IgD-negative memory B cell (primary cell): ENCODE measurements around the gene GPR31. TPM values are rescaled to one million over a fixed set of nuclear protein-coding genes. Genes with fewer than 3 reads are reported as not detected.
"Not testable (repeated sequence)": the region's sequence is repeated elsewhere in the genome, so short reads cannot be mapped to it uniquely, and the experiment has no call there.

ENCODE experiments used
- H3K27ac Mint-ChIP-seq, 3 donors: one replicate each; pipeline ENCODE4 v1.8.0; 2020 to 2022; ENCODE audit warnings: mild to moderate bottlenecking in 3 of 3, mixed read lengths in 3 of 3, moderate library complexity in 1 of 3
- H3K27me3 Mint-ChIP-seq: one replicate; pipeline ENCODE4 v1.8.0; 2021; ENCODE audit warnings: mixed read lengths
- H3K36me3 Mint-ChIP-seq: one replicate; pipeline ENCODE4 v1.8.0; 2020; ENCODE audit warnings: mild to moderate bottlenecking, mixed read lengths
- H3K4me1 Mint-ChIP-seq, 3 donors: one replicate each; pipeline ENCODE4 v1.8.0; 2020 to 2022; ENCODE audit warnings: mixed read lengths in 3 of 3, mild to moderate bottlenecking in 1 of 3
- H3K4me3 Mint-ChIP-seq, 4 donors: one replicate each; pipeline ENCODE4 v1.8.0; 2020 to 2022; ENCODE audit warnings: mild to moderate bottlenecking in 4 of 4, mixed read lengths in 4 of 4, moderate library complexity in 3 of 4
- H3K9me3 Mint-ChIP-seq, 3 donors: one replicate each; pipeline ENCODE4 v1.8.0; 2020 to 2021; ENCODE audit warnings: mixed read lengths in 3 of 3, mild to moderate bottlenecking in 1 of 3
- polyA plus RNA-seq: library from polyadenylated mRNA; unstranded; fragments of 300-500 nt; fragmentation: Illumina TruSeq; gene quantifications from one replicate; pipeline ENCODE4 v1.2.3, GENCODE V29; 2021

The GPR31 gene
- polyA plus RNA-seq, result not detected

- no peaks in the 10 kb centered on the region for H3K36me3 Mint-ChIP-seq
- H3K4me3 Mint-ChIP-seq, result peak within 1 kb of the TSS in 3 of 4 donors; percentile 5 to 62 (median 49)
- H3K4me1 Mint-ChIP-seq, result peaks cover 20 to 23% (median 21%) of the 10 kb centered on the region in 3 donors
- peak within 1 kb of the TSS in 2 of 3 donors; percentile 16 to 20 for H3K27ac Mint-ChIP-seq
- H3K27me3 Mint-ChIP-seq, result no peaks in the 10 kb centered on the region
- H3K9me3 Mint-ChIP-seq, result no peaks in the 10 kb centered on the region
Observed at GRCh38 chr6:167157863-167158262, at the start of gene GPR31. Gene GPR31, minus strand, starts transcription at chr6:167157980. Its CDS starts 149 bp downstream, at chr6:167157831.

- H3K27me3 Mint-ChIP-seq, result peaks cover 12% of the 10 kb centered on the region
- peaks cover 0 to 3% (median 2%) of the 10 kb centered on the region in 3 donors for H3K4me1 Mint-ChIP-seq
- no peak overlapping the region for H3K4me3 Mint-ChIP-seq
Observed at GRCh38 chr6:167207527-167207926, 49.7 kb upstream of the GPR31 start.

GRCh38 chr6:167205316-167205715 is 47.5 kb upstream of the GPR31 start:
- H3K4me3 Mint-ChIP-seq, H3K9me3 Mint-ChIP-seq, H3K4me1 Mint-ChIP-seq, H3K36me3 Mint-ChIP-seq, H3K27ac Mint-ChIP-seq: not testable (repeated sequence)
- H3K27me3 Mint-ChIP-seq, result peaks cover 24% of the 10 kb centered on the region

More at GRCh38 chr6:167207527-167207926, 49.7 kb upstream of the GPR31 start:
- Mint-ChIP-seq H3K27ac (no peak overlapping the region), H3K9me3 (no peaks in the 10 kb centered on the region), H3K36me3 (no peaks in the 10 kb centered on the region)

GRCh38 chr6:167204059-167204348 is 46.2 kb upstream of the GPR31 start:
- H3K27ac Mint-ChIP-seq, H3K36me3 Mint-ChIP-seq, H3K9me3 Mint-ChIP-seq, H3K4me3 Mint-ChIP-seq, H3K4me1 Mint-ChIP-seq: not testable (repeated sequence)
- peaks cover 19% of the 10 kb centered on the region for H3K27me3 Mint-ChIP-seq

- H3K4me3 Mint-ChIP-seq, H3K27ac Mint-ChIP-seq, H3K4me1 Mint-ChIP-seq, H3K36me3 Mint-ChIP-seq, H3K9me3 Mint-ChIP-seq: not testable (repeated sequence)
- H3K27me3 Mint-ChIP-seq, result peaks cover 24% of the 10 kb centered on the region
Observed at GRCh38 chr6:167203261-167204058, 45.7 kb upstream of the GPR31 start.

GRCh38 chr6:167202613-167203012 is 44.8 kb upstream of the GPR31 start:
- H3K27me3 Mint-ChIP-seq, result peaks cover 26% of the 10 kb centered on the region
- H3K4me1 Mint-ChIP-seq, H3K4me3 Mint-ChIP-seq, H3K9me3 Mint-ChIP-seq, H3K27ac Mint-ChIP-seq, H3K36me3 Mint-ChIP-seq: not testable (repeated sequence)

GRCh38 chr6:167200806-167201205 is 43.0 kb upstream of the GPR31 start:
- Mint-ChIP-seq H3K27me3 (peaks cover 21% of the 10 kb centered on the region), H3K27ac (no peak overlapping the region), H3K9me3 (peaks cover 0 to 2% (median 0%) of the 10 kb centered on the region in 3 donors), H3K4me3 (no peak overlapping the region), H3K36me3 (no peaks in the 10 kb centered on the region), H3K4me1 (peaks cover 0 to 1% (median 0%) of the 10 kb centered on the region in 3 donors)

GRCh38 chr6:167195941-167196610 is 38.3 kb upstream of the GPR31 start:
- peaks cover 13% of the 10 kb centered on the region for H3K27me3 Mint-ChIP-seq
- not testable (repeated sequence) for H3K36me3 Mint-ChIP-seq, H3K4me1 Mint-ChIP-seq, H3K9me3 Mint-ChIP-seq, H3K4me3 Mint-ChIP-seq, H3K27ac Mint-ChIP-seq

- not testable (repeated sequence) for H3K27ac Mint-ChIP-seq, H3K27me3 Mint-ChIP-seq, H3K4me3 Mint-ChIP-seq, H3K9me3 Mint-ChIP-seq, H3K4me1 Mint-ChIP-seq, H3K36me3 Mint-ChIP-seq
Observed at GRCh38 chr6:167193515-167194125, 35.8 kb upstream of the GPR31 start.

- H3K27me3 Mint-ChIP-seq, H3K36me3 Mint-ChIP-seq, H3K27ac Mint-ChIP-seq, H3K4me1 Mint-ChIP-seq, H3K9me3 Mint-ChIP-seq: not testable (repeated sequence)
- peak overlapping the region in 1 of 4 donors; percentile 14 for H3K4me3 Mint-ChIP-seq
Observed at GRCh38 chr6:167191043-167191583, 33.3 kb upstream of the GPR31 start.

GRCh38 chr6:167187275-167187674 is 29.5 kb upstream of the GPR31 start:
- not testable (repeated sequence) for H3K27ac Mint-ChIP-seq, H3K27me3 Mint-ChIP-seq, H3K36me3 Mint-ChIP-seq, H3K9me3 Mint-ChIP-seq, H3K4me3 Mint-ChIP-seq, H3K4me1 Mint-ChIP-seq

- not testable (repeated sequence) for H3K27me3 Mint-ChIP-seq, H3K4me1 Mint-ChIP-seq, H3K9me3 Mint-ChIP-seq, H3K27ac Mint-ChIP-seq, H3K4me3 Mint-ChIP-seq, H3K36me3 Mint-ChIP-seq
Observed at GRCh38 chr6:167185101-167185500, 27.3 kb upstream of the GPR31 start.

- not testable (repeated sequence) for H3K27me3 Mint-ChIP-seq
Observed at GRCh38 chr6:167182913-167183314, 25.1 kb upstream of the GPR31 start.

GRCh38 chr6:167181351-167181750 is 23.6 kb upstream of the GPR31 start:
- H3K36me3 Mint-ChIP-seq, H3K4me3 Mint-ChIP-seq, H3K9me3 Mint-ChIP-seq, H3K27me3 Mint-ChIP-seq, H3K27ac Mint-ChIP-seq, H3K4me1 Mint-ChIP-seq: not testable (repeated sequence)

More at GRCh38 chr6:167182913-167183314, 25.1 kb upstream of the GPR31 start:
- not testable (repeated sequence) for H3K4me3 Mint-ChIP-seq, H3K36me3 Mint-ChIP-seq, H3K4me1 Mint-ChIP-seq, H3K9me3 Mint-ChIP-seq, H3K27ac Mint-ChIP-seq

- not testable (repeated sequence) for H3K27me3 Mint-ChIP-seq, H3K36me3 Mint-ChIP-seq, H3K4me3 Mint-ChIP-seq, H3K9me3 Mint-ChIP-seq, H3K4me1 Mint-ChIP-seq, H3K27ac Mint-ChIP-seq
Observed at GRCh38 chr6:167180086-167180485, 22.3 kb upstream of the GPR31 start.
